Gastrocnemius medialis (tissue), 4 donors: Measurements from ENCODE around the gene NPBWR2. TPM values are rescaled to one million over a fixed set of nuclear protein-coding genes. Genes with fewer than 3 reads are reported as not detected.

ENCODE experiments used
- ATAC-seq, 2 donors: fragments of 150-250 bp; one replicate each; pipeline ENCODE4 v1.9.1; 2016
- DNase-seq, 2 donors: peaks; one replicate each; pipeline ENCODE4 v3.0.0-alpha.2; 2019
- H3K27ac ChIP-seq, 4 donors: fragments of 200-600 bp; sonication (generic); 1 replicate in 1 of 4; 2 replicates in 3 of 4; pipeline ENCODE4 v1.5.1; 2016 to 2018; ENCODE audit warnings: mild to moderate bottlenecking in 2 of 4, moderate library complexity in 1 of 4
- H3K27me3 ChIP-seq, 3 donors: fragments of 200-600 bp; sonication (generic) in 2 of 3; 1 replicate in 1 of 3; 2 replicates in 2 of 3; pipeline versions ENCODE4 v1.5.1 to v1.6.0; 2016 to 2019; ENCODE audit warnings: mild to moderate bottlenecking in 1 of 3, moderate library complexity in 1 of 3
- H3K36me3 ChIP-seq, 2 donors: fragments of 200-600 bp; sonication (generic) in 1 of 2; one replicate each; pipeline ENCODE4 v1.5.1; 2017 to 2018
- H3K4me1 ChIP-seq, 2 donors: fragments of 200-600 bp; sonication (generic) in 1 of 2; one replicate each; pipeline ENCODE4 v1.5.1; 2016 to 2017; ENCODE audit warnings: mild to moderate bottlenecking in 2 of 2
- H3K4me3 ChIP-seq, 4 donors: fragments of 200-600 bp; sonication (generic) in 3 of 4; 1 replicate in 1 of 4; 2 replicates in 3 of 4; pipeline ENCODE4 v1.5.1; 2016 to 2019; ENCODE audit warnings: mild to moderate bottlenecking in 2 of 4
- H3K9me3 ChIP-seq, 3 donors: fragments of 200-600 bp; sonication (generic) in 2 of 3; 1 replicate in 1 of 3; 2 replicates in 2 of 3; pipeline ENCODE4 v1.5.1; 2016 to 2019
- CTCF ChIP-seq, 5 experiments: fragments of 450-650 bp in 3 of 5; fragments of 200-600 bp in 2 of 5; sonication (generic) in 2 of 5; IDR thresholded peaks in 4 of 5; conservative IDR thresholded peaks in 1 of 5; 1 replicate in 4 of 5; 2 replicates in 1 of 5; pipeline ENCODE4 v1.5.1; 2016 to 2019; ENCODE audit warnings: antibody characterized with exemption in 5 of 5, mild to moderate bottlenecking in 3 of 5, moderate library complexity in 3 of 5
- POLR2A ChIP-seq, 2 donors: fragments of 450-650 bp; IDR thresholded peaks; one replicate each; pipeline ENCODE4 v1.6.1; 2017; ENCODE audit warnings: antibody characterized with exemption in 2 of 2, mild to moderate bottlenecking in 2 of 2, moderate library complexity in 2 of 2
- in situ Hi-C, 4 donors: fragments of 200-750 bp; cut with MboI; loops; one replicate each; pipeline versions ENCODE4 v1.15.0 to v1.8.0; 2017; ENCODE audit warnings: low sequenced_read_pairs in 4 of 4
- intact Hi-C: fragments of 100-400 bp; cut with DNase I; formaldehyde crosslinking; loops from one replicate; pipeline ENCODE4 v1.15.1; 2023; ENCODE audit warnings: low total_unique reads
- total RNA-seq, 4 donors: library from RNA; depleted of rRNA; stranded (reverse); fragments of >200 nt; gene quantifications; one replicate each; pipeline versions ENCODE4 v1.1.0 to v1.2.3, GENCODE V29; 2016

Gene NPBWR2
- total RNA-seq, 4 donors from 2014 or later: not detected

- H3K27me3 ChIP-seq: peaks cover 0 to 2% (median 0%) of the 10 kb centered on the region in 3 donors
- H3K4me1 ChIP-seq: no peaks in the 10 kb centered on the region
- ATAC-seq: no peak
- no peak for TF ChIP-seq CTCF (IDR thresholded peaks at IDR 0.05 in 4 of 5, conservative IDR thresholded peaks at IDR 0.05 in 1 of 5)
- TF ChIP-seq POLR2A (IDR thresholded peaks at IDR 0.05): no peak
- H3K9me3 ChIP-seq: no peaks in the 10 kb centered on the region
- intact Hi-C loops: no loop called here
- H3K4me3 ChIP-seq: no peak overlapping the region
- DNase-seq: peak in 1 of 2 donors; percentile 6
- H3K36me3 ChIP-seq: no peaks in the 10 kb centered on the region
- in situ Hi-C loops: no loop called here
- no peak overlapping the region for H3K27ac ChIP-seq
These were observed 2.5 kb upstream of the NPBWR2 start for GRCh38 chr20:64109831-64110391.

- H3K27me3 ChIP-seq: peaks cover 0 to 5% (median 2%) of the 10 kb centered on the region in 3 donors
- DNase-seq (peak in 1 of 2 donors; percentile 4), ATAC-seq (no peak)
- H3K4me3 ChIP-seq: no peak overlapping the region
- TF ChIP-seq POLR2A (IDR thresholded peaks at IDR 0.05): no peak
- TF ChIP-seq CTCF (IDR thresholded peaks at IDR 0.05 in 4 of 5, conservative IDR thresholded peaks at IDR 0.05 in 1 of 5): no peak
- intact Hi-C loops: no loop called here
- no peak overlapping the region for H3K27ac ChIP-seq
- in situ Hi-C loops: no loop called here
- no peaks in the 10 kb centered on the region for H3K4me1 ChIP-seq
- H3K36me3 ChIP-seq: no peaks in the 10 kb centered on the region
- no peaks in the 10 kb centered on the region for H3K9me3 ChIP-seq
These were observed 1.6 kb upstream of the NPBWR2 start for GRCh38 chr20:64108731-64109681.

GRCh38 chr20:64107736-64108457 lies 532 bp upstream of the NPBWR2 start:
- in situ Hi-C loops: no loop called here
- DNase-seq: peak in 1 of 2 donors; percentile 2
- intact Hi-C loops: no loop called here
- H3K9me3 ChIP-seq: no peaks in the 10 kb centered on the region
- no peak overlapping the region for H3K4me3 ChIP-seq
- H3K36me3 ChIP-seq: no peaks in the 10 kb centered on the region
- TF ChIP-seq POLR2A (IDR thresholded peaks at IDR 0.05): no peak
- no peak for ATAC-seq
- H3K27me3 ChIP-seq: peaks cover 11 to 13% (median 13%) of the 10 kb centered on the region in 3 donors
- no peaks in the 10 kb centered on the region for H3K4me1 ChIP-seq
- H3K27ac ChIP-seq: no peak overlapping the region

GRCh38 chr20:64106435-64106961 lies 867 bp downstream of the NPBWR2 start:
- Histone ChIP-seq H3K27me3 (peaks cover 24 to 25% (median 25%) of the 10 kb centered on the region in 3 donors), H3K9me3 (no peaks in the 10 kb centered on the region), H3K4me1 (peaks cover 0 to 10% of the 10 kb centered on the region in 2 donors), H3K27ac (no peak overlapping the region), H3K36me3 (no peaks in the 10 kb centered on the region), H3K4me3 (no peak overlapping the region)
- DNase-seq: peak in 1 of 2 donors; percentile 8
- ATAC-seq: no peak
- in situ Hi-C loops (no loop called here), intact Hi-C loops (no loop called here)
- no peak for TF ChIP-seq CTCF (IDR thresholded peaks at IDR 0.05 in 4 of 5, conservative IDR thresholded peaks at IDR 0.05 in 1 of 5)
- TF ChIP-seq POLR2A (IDR thresholded peaks at IDR 0.05): no peak
